ENCODE results near the gene BLVRB.

- TF ChIP-seq, protein P1, sequence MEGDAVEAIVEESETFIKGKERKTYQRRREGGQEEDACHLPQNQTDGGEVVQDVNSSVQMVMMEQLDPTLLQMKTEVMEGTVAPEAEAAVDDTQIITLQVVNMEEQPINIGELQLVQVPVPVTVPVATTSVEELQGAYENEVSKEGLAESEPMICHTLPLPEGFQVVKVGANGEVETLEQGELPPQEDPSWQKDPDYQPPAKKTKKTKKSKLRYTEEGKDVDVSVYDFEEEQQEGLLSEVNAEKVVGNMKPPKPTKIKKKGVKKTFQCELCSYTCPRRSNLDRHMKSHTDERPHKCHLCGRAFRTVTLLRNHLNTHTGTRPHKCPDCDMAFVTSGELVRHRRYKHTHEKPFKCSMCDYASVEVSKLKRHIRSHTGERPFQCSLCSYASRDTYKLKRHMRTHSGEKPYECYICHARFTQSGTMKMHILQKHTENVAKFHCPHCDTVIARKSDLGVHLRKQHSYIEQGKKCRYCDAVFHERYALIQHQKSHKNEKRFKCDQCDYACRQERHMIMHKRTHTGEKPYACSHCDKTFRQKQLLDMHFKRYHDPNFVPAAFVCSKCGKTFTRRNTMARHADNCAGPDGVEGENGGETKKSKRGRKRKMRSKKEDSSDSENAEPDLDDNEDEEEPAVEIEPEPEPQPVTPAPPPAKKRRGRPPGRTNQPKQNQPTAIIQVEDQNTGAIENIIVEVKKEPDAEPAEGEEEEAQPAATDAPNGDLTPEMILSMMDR (IDR thresholded peaks at IDR 0.05), result no peak
- TF ChIP-seq EP300 (IDR thresholded peaks at IDR 0.05), result no peak
Observed at GRCh38 chr19:40511487-40511886, 45.9 kb upstream of the BLVRB start.
